ENCODE results near the gene CHST11. TPM values are rescaled to one million over a fixed set of nuclear protein-coding genes. Genes with fewer than 3 reads are reported as not detected.
A peak's percentile ranks its signal among the peaks of the same experiment; 100 is the strongest.

The CHST11 gene
- total RNA-seq, 2 donors from 2014 or later: 2.9 to 4.9 TPM

DNA sequence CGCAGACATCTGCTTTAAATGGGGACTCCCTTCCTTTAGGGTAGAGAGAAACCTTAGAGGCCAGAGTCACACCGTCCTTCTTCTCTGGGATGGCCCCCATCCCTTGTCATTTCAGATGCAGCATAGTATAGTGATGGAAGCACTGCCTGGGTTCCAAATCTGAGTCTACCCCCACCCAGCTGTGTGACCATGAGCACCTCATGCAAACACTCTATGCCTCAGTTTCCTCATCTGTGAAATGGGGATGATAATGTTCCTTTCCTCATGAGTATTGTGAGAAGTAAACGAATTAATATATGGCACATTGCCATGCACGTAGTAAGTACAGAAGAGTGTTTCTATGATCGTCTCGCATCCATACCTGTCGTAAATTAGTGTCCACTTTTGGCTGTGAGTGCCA, 259.4 kb downstream of the CHST11 start:
- H3K36me3 ChIP-seq: no peaks in the 10 kb centered on the region
- intact Hi-C loops (cut with DNase I): no loop called here
- TF ChIP-seq, protein P1, sequence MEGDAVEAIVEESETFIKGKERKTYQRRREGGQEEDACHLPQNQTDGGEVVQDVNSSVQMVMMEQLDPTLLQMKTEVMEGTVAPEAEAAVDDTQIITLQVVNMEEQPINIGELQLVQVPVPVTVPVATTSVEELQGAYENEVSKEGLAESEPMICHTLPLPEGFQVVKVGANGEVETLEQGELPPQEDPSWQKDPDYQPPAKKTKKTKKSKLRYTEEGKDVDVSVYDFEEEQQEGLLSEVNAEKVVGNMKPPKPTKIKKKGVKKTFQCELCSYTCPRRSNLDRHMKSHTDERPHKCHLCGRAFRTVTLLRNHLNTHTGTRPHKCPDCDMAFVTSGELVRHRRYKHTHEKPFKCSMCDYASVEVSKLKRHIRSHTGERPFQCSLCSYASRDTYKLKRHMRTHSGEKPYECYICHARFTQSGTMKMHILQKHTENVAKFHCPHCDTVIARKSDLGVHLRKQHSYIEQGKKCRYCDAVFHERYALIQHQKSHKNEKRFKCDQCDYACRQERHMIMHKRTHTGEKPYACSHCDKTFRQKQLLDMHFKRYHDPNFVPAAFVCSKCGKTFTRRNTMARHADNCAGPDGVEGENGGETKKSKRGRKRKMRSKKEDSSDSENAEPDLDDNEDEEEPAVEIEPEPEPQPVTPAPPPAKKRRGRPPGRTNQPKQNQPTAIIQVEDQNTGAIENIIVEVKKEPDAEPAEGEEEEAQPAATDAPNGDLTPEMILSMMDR (IDR thresholded peaks at IDR 0.05): no peak
- H3K9ac ChIP-seq (ENCODE audit: low read depth in 2 of 2, low read length in 2 of 2): no peak overlapping the region
- DNase-seq: no peak
- no peak overlapping the region for H3K27ac ChIP-seq
- H3K9me3 ChIP-seq: no peaks in the 10 kb centered on the region
- no peaks in the 10 kb centered on the region for H3K4me1 ChIP-seq
- H3K4me3 ChIP-seq: no peak overlapping the region
- no peaks in the 10 kb centered on the region for H3K27me3 ChIP-seq

GRCh38 chr12:104718304-104718929, 261.7 kb downstream of the CHST11 start:
- Histone ChIP-seq H3K4me3 (no peak overlapping the region), H3K9me3 (no peaks in the 10 kb centered on the region), H3K27me3 (no peaks in the 10 kb centered on the region), H3K36me3 (no peaks in the 10 kb centered on the region), H3K4me1 (no peaks in the 10 kb centered on the region), H3K9ac (ENCODE audit: low read depth in 2 of 2, low read length in 2 of 2) (no peak overlapping the region), H3K27ac (no peak overlapping the region)
- no peak for DNase-seq
- TF ChIP-seq, protein P1 (IDR thresholded peaks at IDR 0.05): no peak
- intact Hi-C loops (cut with DNase I): no loop called here

GRCh38 chr12:104719700-104720338, 263.1 kb downstream of the CHST11 start:
- no peak for DNase-seq
- Histone ChIP-seq H3K36me3 (no peaks in the 10 kb centered on the region), H3K27me3 (no peaks in the 10 kb centered on the region), H3K9me3 (no peaks in the 10 kb centered on the region), H3K4me3 (peak overlapping the region; percentile 3), H3K27ac (peak overlapping the region; percentile 55), H3K4me1 (no peaks in the 10 kb centered on the region), H3K9ac (ENCODE audit: low read depth in 2 of 2, low read length in 2 of 2) (no peak overlapping the region)
- intact Hi-C loops (cut with DNase I): no loop called here
- TF ChIP-seq, protein P1 (IDR thresholded peaks at IDR 0.05): no peak

GRCh38 chr12:104720339-104721038, 263.7 kb downstream of the CHST11 start:
- intact Hi-C loops (cut with DNase I): no loop called here
- Histone ChIP-seq H3K4me1 (no peaks in the 10 kb centered on the region), H3K4me3 (peak overlapping the region; percentile 3), H3K9me3 (no peaks in the 10 kb centered on the region), H3K36me3 (no peaks in the 10 kb centered on the region), H3K27ac (peak overlapping the region; percentile 55), H3K9ac (ENCODE audit: low read depth in 2 of 2, low read length in 2 of 2) (peak overlapping the region in 1 of 2 donors; percentile 45), H3K27me3 (no peaks in the 10 kb centered on the region)
- peak; percentile 37 for DNase-seq
- TF ChIP-seq, protein P1 (IDR thresholded peaks at IDR 0.05): no peak

DNA sequence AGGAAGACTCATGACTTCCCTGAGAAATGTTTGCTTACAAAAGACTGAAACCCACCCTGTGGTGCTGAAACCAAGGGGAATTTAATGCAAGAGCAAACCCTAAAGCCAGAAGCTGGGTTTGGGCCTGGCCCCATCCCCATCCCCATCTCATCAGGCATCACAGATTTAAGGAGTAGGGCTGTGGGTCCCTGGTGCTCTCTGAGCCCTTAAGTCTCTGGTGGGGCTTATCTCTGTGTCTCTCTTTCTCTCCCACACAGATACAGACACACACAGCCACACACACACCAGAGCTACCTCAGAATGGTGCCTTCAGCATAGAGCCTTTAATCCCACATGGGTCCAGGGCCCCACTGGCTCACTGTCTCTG, 264.3 kb downstream of the CHST11 start:
- Histone ChIP-seq H3K27me3 (no peaks in the 10 kb centered on the region), H3K27ac (peak overlapping the region; percentile 55), H3K9me3 (no peaks in the 10 kb centered on the region), H3K36me3 (no peaks in the 10 kb centered on the region), H3K9ac (ENCODE audit: low read depth in 2 of 2, low read length in 2 of 2) (no peak overlapping the region), H3K4me3 (no peak overlapping the region), H3K4me1 (no peaks in the 10 kb centered on the region)
- intact Hi-C loops (cut with DNase I): no loop called here
- TF ChIP-seq, protein P1 (IDR thresholded peaks at IDR 0.05): no peak
- no peak for DNase-seq
